Measurements from ENCODE around the gene CTNNA3. TPM values are rescaled to one million over a fixed set of nuclear protein-coding genes. Genes with fewer than 3 reads are reported as not detected.

The CTNNA3 gene
- total RNA-seq, 1 experiment from 2014 or later, result 0.02 TPM

- ChIA-PET CTCF (no interaction called here), POLR2A (no interaction called here)
- H3K27ac Mint-ChIP-seq (ENCODE audit: low read depth, unreplicated experiment), result no peak overlapping the region
- no TSS peak for BruUV-seq (replicated peaks)
- H3K36me3 Mint-ChIP-seq (ENCODE audit: insufficient read depth, unreplicated experiment), result no peaks in the 10 kb centered on the region
- H3K27me3 Mint-ChIP-seq (ENCODE audit: insufficient read depth, unreplicated experiment), result no peaks in the 10 kb centered on the region
- no peak for DNase-seq (ENCODE audit: unreplicated experiment)
- no peak overlapping the region for H3K4me3 Mint-ChIP-seq (ENCODE audit: unreplicated experiment)
- intact Hi-C loops (cut with micrococcal nuclease), result no loop called here
- no peaks in the 10 kb centered on the region for H3K4me1 Mint-ChIP-seq (ENCODE audit: insufficient read depth, unreplicated experiment)
- no peaks in the 10 kb centered on the region for H3K9me3 Mint-ChIP-seq (ENCODE audit: unreplicated experiment)
- TF ChIP-seq CTCF (IDR thresholded peaks at IDR 0.05; ENCODE audit: unreplicated experiment), result no peak
Observed at GRCh38 chr10:66649626-66650025, 1046.4 kb downstream of the CTNNA3 start.

GRCh38 chr10:66642217-66642616 lies 1053.8 kb downstream of the CTNNA3 start:
- DNase-seq (ENCODE audit: unreplicated experiment), result peak; percentile 29
- intact Hi-C loops (cut with micrococcal nuclease), result no loop called here
- ChIA-PET CTCF (no interaction called here), POLR2A (interaction anchor here (0.6 kb wide), 1 partner anchor 215 kb away, joined by 5 read pairs; no protein-coding TSS in a partner anchor)
- no TSS peak for BruUV-seq (replicated peaks)
- H3K36me3 Mint-ChIP-seq (ENCODE audit: insufficient read depth, unreplicated experiment), result peaks cover 7% of the 10 kb centered on the region
- H3K4me3 Mint-ChIP-seq (ENCODE audit: unreplicated experiment), result no peak overlapping the region
- H3K27me3 Mint-ChIP-seq (ENCODE audit: insufficient read depth, unreplicated experiment), result no peaks in the 10 kb centered on the region
- H3K27ac Mint-ChIP-seq (ENCODE audit: low read depth, unreplicated experiment), result peak overlapping the region; percentile 6
- no peaks in the 10 kb centered on the region for H3K9me3 Mint-ChIP-seq (ENCODE audit: unreplicated experiment)
- peaks cover 11% of the 10 kb centered on the region for H3K4me1 Mint-ChIP-seq (ENCODE audit: insufficient read depth, unreplicated experiment)
- no peak for TF ChIP-seq CTCF (IDR thresholded peaks at IDR 0.05; ENCODE audit: unreplicated experiment)

- no peak overlapping the region for H3K27ac Mint-ChIP-seq (ENCODE audit: low read depth, unreplicated experiment)
- TF ChIP-seq CTCF (IDR thresholded peaks at IDR 0.05; ENCODE audit: unreplicated experiment), result no peak
- H3K9me3 Mint-ChIP-seq (ENCODE audit: unreplicated experiment), result no peaks in the 10 kb centered on the region
- intact Hi-C loops (cut with micrococcal nuclease), result no loop called here
- peaks cover 7% of the 10 kb centered on the region for H3K36me3 Mint-ChIP-seq (ENCODE audit: insufficient read depth, unreplicated experiment)
- POLR2A ChIA-PET, result interaction anchor here (1.1 kb wide), 1 partner anchor 10 kb away, joined by 3 read pairs; no protein-coding TSS in a partner anchor
- no peak for DNase-seq (ENCODE audit: unreplicated experiment)
- no peaks in the 10 kb centered on the region for H3K27me3 Mint-ChIP-seq (ENCODE audit: insufficient read depth, unreplicated experiment)
- no peak overlapping the region for H3K4me3 Mint-ChIP-seq (ENCODE audit: unreplicated experiment)
- H3K4me1 Mint-ChIP-seq (ENCODE audit: insufficient read depth, unreplicated experiment), result peaks cover 11% of the 10 kb centered on the region
- BruUV-seq (replicated peaks), result no TSS peak
- CTCF ChIA-PET, result interaction anchor here (0.7 kb wide), 1 partner anchor 11 kb away, joined by 3 read pairs; no protein-coding TSS in a partner anchor
Observed at GRCh38 chr10:66639371-66639770, 1056.6 kb downstream of the CTNNA3 start.

- ChIA-PET CTCF (interaction anchor here (0.6 to 1.7 kb wide), 2 partner anchors 11 to 340 kb away, joined by 3 to 4 read pairs; no protein-coding TSS in a partner anchor), POLR2A (no interaction called here)
- Mint-ChIP-seq H3K36me3 (ENCODE audit: insufficient read depth, unreplicated experiment) (peaks cover 7% of the 10 kb centered on the region), H3K27ac (ENCODE audit: low read depth, unreplicated experiment) (no peak overlapping the region), H3K4me3 (ENCODE audit: unreplicated experiment) (no peak overlapping the region), H3K4me1 (ENCODE audit: insufficient read depth, unreplicated experiment) (peaks cover 11% of the 10 kb centered on the region), H3K9me3 (ENCODE audit: unreplicated experiment) (no peaks in the 10 kb centered on the region), H3K27me3 (ENCODE audit: insufficient read depth, unreplicated experiment) (no peaks in the 10 kb centered on the region)
- BruUV-seq (replicated peaks), result no TSS peak
- TF ChIP-seq CTCF (IDR thresholded peaks at IDR 0.05; ENCODE audit: unreplicated experiment), result no peak
- DNase-seq (ENCODE audit: unreplicated experiment), result peak; percentile 36
- intact Hi-C loops (cut with micrococcal nuclease), result no loop called here
Observed at GRCh38 chr10:66637273-66638036, 1058.5 kb downstream of the CTNNA3 start.
